CD4-positive, alpha-beta memory T cell (primary cell): Measurements from ENCODE around the gene MYOC. TPM values are rescaled to one million over a fixed set of nuclear protein-coding genes. Genes with fewer than 3 reads are reported as not detected.

Experiments used
- CTCF ChIA-PET: fragments of 350-600 bp; sonication (Branson Sonifier 250); formaldehyde crosslinking; loops from one replicate; lab custom pipeline; 2021; ENCODE audit warnings: inconsistent platforms; ENCODE audit not compliant: partially characterized antibody; lab: Charles Lee
- POLR2A ChIA-PET: fragments of 350-600 bp; sonication (Branson Sonifier 250); formaldehyde crosslinking; loops from one replicate; lab custom pipeline; 2021; ENCODE audit not compliant: partially characterized antibody; lab: Charles Lee
- DNase-seq, 5 donors: peaks; one replicate each; pipeline versions ENCODE4 v3.0.0 to v3.0.0-alpha.2; 2020 to 2022; ENCODE audit warnings: mixed read lengths in 1 of 5
- H3K27ac ChIP-seq: one replicate; pipeline ENCODE4 v1.7.0; 2013; ENCODE audit warnings: low read depth, low read length
- H3K27me3 ChIP-seq: 2 replicates; pipeline ENCODE4 v1.7.0; 2013; ENCODE audit warnings: mild to moderate bottlenecking, low read length, moderate library complexity; ENCODE audit not compliant: insufficient read depth
- H3K36me3 ChIP-seq: 2 replicates; pipeline ENCODE4 v1.7.0; 2013; ENCODE audit warnings: mild to moderate bottlenecking, low read length, moderate library complexity; ENCODE audit not compliant: insufficient read depth
- H3K4me1 ChIP-seq: 2 replicates; pipeline ENCODE4 v1.7.0; 2013; ENCODE audit warnings: mild to moderate bottlenecking, low read length, moderate library complexity; ENCODE audit not compliant: insufficient read depth
- H3K4me3 ChIP-seq, 2 donors: one replicate each; pipeline ENCODE4 v1.7.0; 2013; ENCODE audit warnings: low read length in 2 of 2, mild to moderate bottlenecking in 1 of 2
- H3K9me3 ChIP-seq, 2 donors: one replicate each; pipeline ENCODE4 v1.7.0; 2013; ENCODE audit warnings: low read length in 2 of 2, control low read depth in 1 of 2; ENCODE audit not compliant: control insufficient read depth in 1 of 2
- H3K27ac Mint-ChIP-seq, 7 donors: one replicate each; pipeline ENCODE4 v1.8.0; 2020 to 2021; ENCODE audit warnings: mixed read lengths in 7 of 7, mild to moderate bottlenecking in 6 of 7, inconsistent platforms in 3 of 7, moderate library complexity in 3 of 7
- H3K27me3 Mint-ChIP-seq, 2 donors: one replicate each; pipeline ENCODE4 v1.8.0; 2020 to 2021; ENCODE audit warnings: mixed read lengths in 2 of 2
- H3K36me3 Mint-ChIP-seq, 2 donors: one replicate each; pipeline ENCODE4 v1.8.0; 2020 to 2021; ENCODE audit warnings: mixed read lengths in 2 of 2, inconsistent platforms in 1 of 2, mild to moderate bottlenecking in 1 of 2
- H3K4me1 Mint-ChIP-seq, 4 donors: one replicate each; pipeline ENCODE4 v1.8.0; 2020 to 2021; ENCODE audit warnings: mixed read lengths in 4 of 4, mild to moderate bottlenecking in 1 of 4
- H3K4me3 Mint-ChIP-seq, 8 donors: one replicate each; pipeline ENCODE4 v1.8.0; 2020 to 2021; ENCODE audit warnings: mixed read lengths in 8 of 8, mild to moderate bottlenecking in 7 of 8, moderate library complexity in 6 of 8, inconsistent platforms in 3 of 8
- H3K9me3 Mint-ChIP-seq, 8 donors: one replicate each; pipeline ENCODE4 v1.8.0; 2020 to 2021; ENCODE audit warnings: mixed read lengths in 8 of 8, mild to moderate bottlenecking in 5 of 8, inconsistent platforms in 3 of 8, moderate library complexity in 1 of 8
- intact Hi-C: fragments of 100-400 bp; cut with micrococcal nuclease; formaldehyde crosslinking; loops from one replicate; pipeline ENCODE4 v1.15.1; 2023
- polyA plus RNA-seq, 2 donors: library from polyadenylated mRNA; unstranded; fragments of 300-500 nt; fragmentation: Illumina TruSeq; gene quantifications; one replicate each; pipeline ENCODE4 v1.2.3, GENCODE V29; 2021
- total RNA-seq, 2 experiments: library from RNA; stranded (reverse); gene quantifications; one replicate each; pipeline ENCODE4 v1.2.3, GENCODE V29; 2021

Gene MYOC
- total and polyA plus RNA-seq, 4 experiments from 2014 or later = not detected

- ChIA-PET CTCF (no interaction called here), POLR2A (no interaction called here)
- peaks cover 25 to 42% of the 10 kb centered on the region in 2 donors for H3K36me3 Mint-ChIP-seq
- H3K36me3 ChIP-seq = peaks cover 25% of the 10 kb centered on the region
- peaks cover 0 to 3% (median 0%) of the 10 kb centered on the region in 8 donors for H3K9me3 Mint-ChIP-seq
- no peak overlapping the region for H3K4me3 ChIP-seq
- no peaks in the 10 kb centered on the region for H3K27me3 ChIP-seq
- no peaks in the 10 kb centered on the region for H3K4me1 Mint-ChIP-seq
- DNase-seq = no peak
- H3K4me3 Mint-ChIP-seq = no peak overlapping the region
- intact Hi-C loops = no loop called here
- H3K27ac Mint-ChIP-seq = peak overlapping the region in 3 of 7 donors; percentile 55 to 57 (median 56)
- no peaks in the 10 kb centered on the region for H3K4me1 ChIP-seq
- H3K27me3 Mint-ChIP-seq = no peaks in the 10 kb centered on the region
- no peak overlapping the region for H3K27ac ChIP-seq
- no peaks in the 10 kb centered on the region for H3K9me3 ChIP-seq
Measured at GRCh38 chr1:171595324-171595723, 57.2 kb downstream of the MYOC start.

- H3K4me3 ChIP-seq = no peak overlapping the region
- no peak overlapping the region for H3K27ac ChIP-seq
- intact Hi-C loops = no loop called here
- H3K9me3 Mint-ChIP-seq = no peaks in the 10 kb centered on the region
- H3K4me1 ChIP-seq = no peaks in the 10 kb centered on the region
- DNase-seq = no peak
- peak overlapping the region in 1 of 7 donors; percentile 67 for H3K27ac Mint-ChIP-seq
- H3K36me3 ChIP-seq = peaks cover 64% of the 10 kb centered on the region
- peaks cover 0 to 4% (median under 1%) of the 10 kb centered on the region in 4 donors for H3K4me1 Mint-ChIP-seq
- H3K27me3 Mint-ChIP-seq = no peaks in the 10 kb centered on the region
- H3K36me3 Mint-ChIP-seq = peaks cover 62 to 82% of the 10 kb centered on the region in 2 donors
- H3K27me3 ChIP-seq = no peaks in the 10 kb centered on the region
- ChIA-PET CTCF (no interaction called here), POLR2A (no interaction called here)
- no peaks in the 10 kb centered on the region for H3K9me3 ChIP-seq
- no peak overlapping the region for H3K4me3 Mint-ChIP-seq
Measured at GRCh38 chr1:171590022-171590421, 62.5 kb downstream of the MYOC start.

GRCh38 chr1:171588230-171588629 is 64.3 kb downstream of the MYOC start:
- no peak overlapping the region for H3K27ac ChIP-seq
- Mint-ChIP-seq H3K27ac (no peak overlapping the region), H3K4me1 (peaks cover 0 to 4% (median under 1%) of the 10 kb centered on the region in 4 donors), H3K9me3 (no peaks in the 10 kb centered on the region), H3K4me3 (no peak overlapping the region), H3K27me3 (no peaks in the 10 kb centered on the region), H3K36me3 (peaks cover 67 to 84% of the 10 kb centered on the region in 2 donors)
- H3K4me3 ChIP-seq = no peak overlapping the region
- H3K36me3 ChIP-seq = peaks cover 80% of the 10 kb centered on the region
- H3K9me3 ChIP-seq = no peaks in the 10 kb centered on the region
- H3K27me3 ChIP-seq = no peaks in the 10 kb centered on the region
- POLR2A ChIA-PET = no interaction called here
- CTCF ChIA-PET = no interaction called here
- H3K4me1 ChIP-seq = no peaks in the 10 kb centered on the region
- no peak for DNase-seq
- intact Hi-C loops = no loop called here

GRCh38 chr1:171585715-171586114 is 66.8 kb downstream of the MYOC start:
- CTCF ChIA-PET = no interaction called here

More at GRCh38 chr1:171585715-171586114, 66.8 kb downstream of the MYOC start:
- Mint-ChIP-seq H3K4me3 (no peak overlapping the region), H3K9me3 (no peaks in the 10 kb centered on the region), H3K27ac (peak overlapping the region in 1 of 7 donors; percentile 26), H3K36me3 (peaks cover 54 to 81% of the 10 kb centered on the region in 2 donors), H3K27me3 (no peaks in the 10 kb centered on the region), H3K4me1 (peaks cover 0 to 11% (median 2%) of the 10 kb centered on the region in 4 donors)
- POLR2A ChIA-PET = no interaction called here
- no peaks in the 10 kb centered on the region for H3K9me3 ChIP-seq
- H3K4me1 ChIP-seq = peaks cover 2% of the 10 kb centered on the region
- H3K36me3 ChIP-seq = peaks cover 77% of the 10 kb centered on the region
- intact Hi-C loops = no loop called here
- H3K4me3 ChIP-seq = no peak overlapping the region
- H3K27ac ChIP-seq = no peak overlapping the region
- H3K27me3 ChIP-seq = no peaks in the 10 kb centered on the region
- no peak for DNase-seq

Other genes starting within 250 kb of the MYOC start
- gene PRRC2C, start 167.2 kb downstream of the MYOC start, total RNA-seq = 100 to 1,000 TPM; 279 to 298 TPM
- 100 to 1,000 TPM in 1 of 2 donors, 10 to 100 TPM in 1; 12.4 to 123 TPM for gene PRRC2C, start 167.2 kb downstream of the MYOC start, polyA plus RNA-seq
- under 1 TPM; 0.20 to 0.22 TPM for gene MYOCOS, start 30.4 kb downstream of the MYOC start, total RNA-seq
- gene MYOCOS, start 30.4 kb downstream of the MYOC start, polyA plus RNA-seq = not detected
- gene VAMP4, start 89.4 kb upstream of the MYOC start, total RNA-seq = 10 to 100 TPM; 29.4 to 32.0 TPM
- 10 to 100 TPM; 25.0 to 32.6 TPM for gene VAMP4, start 89.4 kb upstream of the MYOC start, polyA plus RNA-seq
- 10 to 100 TPM; 33.3 to 36.7 TPM for gene METTL13, start 129.0 kb upstream of the MYOC start, total RNA-seq
- gene METTL13, start 129.0 kb upstream of the MYOC start, polyA plus RNA-seq = 10 to 100 TPM; 27.7 to 34.8 TPM
- gene DNM3, start 188.8 kb upstream of the MYOC start, total RNA-seq = 1 to 10 TPM; 2.0 to 2.7 TPM
- under 1 TPM; 0.37 to 0.76 TPM for gene DNM3, start 188.8 kb upstream of the MYOC start, polyA plus RNA-seq